Liver (tissue), 9 donors: ENCODE measurements around the gene CD209. TPM values are rescaled to one million over a fixed set of nuclear protein-coding genes. Genes with fewer than 3 reads are reported as not detected.

ENCODE experiments used
- DNase-seq: peaks from one replicate; pipeline ENCODE4 v3.0.0-alpha.2; 2017; ENCODE audit warnings: low spot score
- H3K27ac ChIP-seq, 2 donors: one replicate each; pipeline ENCODE4 v1.7.0; 2013; ENCODE audit warnings: inconsistent platforms in 2 of 2, low read length in 2 of 2, control low read depth in 1 of 2, low read depth in 1 of 2, mild to moderate bottlenecking in 1 of 2
- H3K27me3 ChIP-seq, 4 donors: one replicate each; pipeline versions ENCODE4 v1.6.1 to v1.7.0; 2013; ENCODE audit warnings: low read length in 3 of 4, inconsistent platforms in 1 of 4, mild to moderate bottlenecking in 1 of 4, moderate library complexity in 1 of 4; ENCODE audit not compliant: control insufficient read depth in 4 of 4, insufficient read depth in 4 of 4
- H3K36me3 ChIP-seq, 4 donors: one replicate each; pipeline versions ENCODE4 v1.6.1 to v1.7.0; 2013; ENCODE audit warnings: low read length in 3 of 4, mild to moderate bottlenecking in 3 of 4, low read depth in 1 of 4, moderate library complexity in 1 of 4; ENCODE audit not compliant: control insufficient read depth in 4 of 4, insufficient read depth in 3 of 4
- H3K4me1 ChIP-seq, 4 donors: one replicate each; pipeline versions ENCODE4 v1.6.1 to v1.7.0; 2013; ENCODE audit warnings: low read length in 3 of 4, mild to moderate bottlenecking in 3 of 4, moderate library complexity in 1 of 4; ENCODE audit not compliant: control insufficient read depth in 4 of 4, insufficient read depth in 4 of 4
- H3K4me3 ChIP-seq, 3 donors: one replicate each; pipeline versions ENCODE4 v1.6.1 to v1.7.0; 2013; ENCODE audit warnings: low read length in 3 of 3, control low read depth in 1 of 3, low read depth in 1 of 3, mild to moderate bottlenecking in 1 of 3
- H3K9ac ChIP-seq, 2 donors: one replicate each; pipeline ENCODE4 v1.7.0; 2013; ENCODE audit warnings: low read length in 2 of 2, mild to moderate bottlenecking in 2 of 2, moderate library complexity in 2 of 2, control low read depth in 1 of 2, low read depth in 1 of 2
- H3K9me3 ChIP-seq, 4 donors: one replicate each; pipeline versions ENCODE4 v1.6.1 to v1.7.0; 2013; ENCODE audit warnings: low read length in 3 of 4; ENCODE audit not compliant: control insufficient read depth in 4 of 4
- ATF3 ChIP-seq: IDR thresholded peaks from 2 replicates; pipeline ENCODE4 v1.6.1; 2016; ENCODE audit warnings: antibody characterized with exemption
- CTCF ChIP-seq: fragments of 150-350 bp; IDR thresholded peaks from 2 replicates; pipeline ENCODE4 v1.5.1; 2017; ENCODE audit warnings: improper control_type of control experiment, low read depth, low read length; ENCODE audit not compliant: missing input control
- FOXA1 ChIP-seq: IDR thresholded peaks from 2 replicates; pipeline ENCODE4 v1.6.1; 2016; ENCODE audit warnings: antibody characterized with exemption
- FOXA2 ChIP-seq: IDR thresholded peaks from 2 replicates; pipeline ENCODE4 v1.6.1; 2016; ENCODE audit warnings: antibody characterized with exemption
- GABPA ChIP-seq, 2 donors: IDR thresholded peaks in 1 of 2; conservative IDR thresholded peaks in 1 of 2; 2 replicates each; pipeline ENCODE4 v1.6.1; 2016; ENCODE audit warnings: antibody characterized with exemption in 2 of 2, mild to moderate bottlenecking in 1 of 2, moderate library complexity in 1 of 2
- HNF4A ChIP-seq, 2 donors: conservative IDR thresholded peaks; 2 replicates each; pipeline ENCODE4 v1.6.1; 2016; ENCODE audit warnings: antibody characterized with exemption in 2 of 2, mild to moderate bottlenecking in 2 of 2
- HNF4G ChIP-seq: IDR thresholded peaks from 2 replicates; pipeline ENCODE4 v1.6.1; 2016; ENCODE audit warnings: antibody characterized with exemption
- JUND ChIP-seq, 2 donors: IDR thresholded peaks; 2 replicates each; pipeline ENCODE4 v1.6.1; 2016; ENCODE audit warnings: antibody characterized with exemption in 2 of 2
- RAD21 ChIP-seq, 2 donors: IDR thresholded peaks; 2 replicates each; pipeline ENCODE4 v1.6.1; 2016; ENCODE audit warnings: antibody characterized with exemption in 2 of 2, mild to moderate bottlenecking in 2 of 2
- REST ChIP-seq: IDR thresholded peaks from 2 replicates; pipeline ENCODE4 v1.6.1; 2016; ENCODE audit warnings: antibody characterized with exemption, mild to moderate bottlenecking
- RXRA ChIP-seq, 2 donors: IDR thresholded peaks; 2 replicates each; pipeline ENCODE4 v1.6.1; 2017 to 2018; ENCODE audit warnings: antibody characterized with exemption in 2 of 2, mild to moderate bottlenecking in 1 of 2
- SP1 ChIP-seq: IDR thresholded peaks from 2 replicates; pipeline ENCODE4 v1.6.1; 2018; ENCODE audit warnings: antibody characterized with exemption, mild to moderate bottlenecking
- TAF1 ChIP-seq: conservative IDR thresholded peaks from 2 replicates; pipeline ENCODE4 v1.6.1; 2016; ENCODE audit warnings: antibody characterized with exemption, mild to moderate bottlenecking
- YY1 ChIP-seq: IDR thresholded peaks from 2 replicates; pipeline ENCODE4 v1.6.1; 2016; ENCODE audit warnings: antibody characterized with exemption, mild to moderate bottlenecking
- ZBTB33 ChIP-seq: IDR thresholded peaks from 2 replicates; pipeline ENCODE4 v1.6.1; 2016; ENCODE audit warnings: antibody characterized with exemption
- whole genome bisulfite sequencing: extraction: QIAGEN DNeasy Blood & Tissue Kit; methylation state at CpG from one replicate; pipeline ENCODE4 v1.1.7; 2013; 5-methylcytosine and 5-hydroxymethylcytosine counted together
- polyA plus RNA-seq, 2 donors: library from polyadenylated mRNA; stranded (reverse) in 1 of 2; unstranded in 1 of 2; fragments of 200-250 nt in 1 of 2; fragments of >200 nt in 1 of 2; fragmentation: Nextera tagmentation in 1 of 2; extraction: Ambion mirVana in 1 of 2; gene quantifications; one replicate each; pipeline versions ENCODE4 v1.2.1 to v1.2.3, GENCODE V29; 2013 to 2015
- total RNA-seq, 2 donors: library from RNA; depleted of rRNA; stranded (reverse); fragments of >200 nt; gene quantifications; one replicate each; pipeline ENCODE4 v1.2.3, GENCODE V29; 2014
- donor health status: healthy.
- donor health status: healthy.
- donor health status: healthy.
- donor health status: healthy.
- donor health status: healthy.

CD209 gene
- total and polyA plus RNA-seq, 4 donors, result 0.44 to 3.5 (median 1.8) TPM

DNA sequence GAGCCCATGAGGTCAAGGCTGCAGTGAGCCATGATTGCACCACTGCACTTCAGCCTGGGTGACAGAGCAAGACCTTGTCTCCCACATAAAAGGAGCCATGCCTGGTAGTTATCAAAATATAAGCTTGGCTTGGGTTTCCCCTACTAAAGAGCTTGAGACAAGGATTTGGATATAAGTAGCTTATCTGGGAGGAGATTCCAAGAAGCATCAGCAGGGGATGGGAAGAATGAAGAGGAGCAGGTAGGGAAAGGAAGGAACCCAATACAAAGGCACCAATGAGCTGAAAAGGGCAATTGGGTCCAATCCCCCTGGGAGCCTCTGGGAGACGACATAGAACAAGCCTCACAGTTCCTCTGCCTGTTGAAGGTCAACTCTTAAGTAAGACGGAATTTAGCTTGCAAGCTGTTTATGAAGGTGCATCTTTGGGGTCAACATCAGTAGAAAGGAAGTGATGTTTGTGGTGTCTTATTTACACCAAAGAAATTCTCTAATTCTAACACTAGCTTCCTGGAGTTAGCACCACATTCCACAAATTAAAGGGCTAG lies 8.1 kb downstream of the CD209 start:
- no peaks in the 10 kb centered on the region for H3K9me3 ChIP-seq
- H3K4me3 ChIP-seq, result no peak overlapping the region
- TF ChIP-seq REST (no peak), CTCF (no peak), HNF4G (no peak), ZBTB33 (no peak), TAF1 (no peak), FOXA1 (no peak), SP1 (no peak), FOXA2 (no peak), RXRA (IDR thresholded peaks at IDR 0.05) (no peak), JUND (IDR thresholded peaks at IDR 0.05) (no peak)
- no peaks in the 10 kb centered on the region for H3K4me1 ChIP-seq
- WGBS, result 43% methylated on average over 2 of the region's 2 CpGs
- no peak for DNase-seq
- H3K36me3 ChIP-seq, result no peaks in the 10 kb centered on the region
- H3K27me3 ChIP-seq, result no peaks in the 10 kb centered on the region
- H3K9ac ChIP-seq, result no peak overlapping the region
- H3K27ac ChIP-seq, result no peak overlapping the region

GRCh38 chr19:7738023-7738422 lies 9.3 kb downstream of the CD209 start:
- Histone ChIP-seq H3K4me3 (no peak overlapping the region), H3K36me3 (no peaks in the 10 kb centered on the region), H3K9ac (no peak overlapping the region), H3K9me3 (no peaks in the 10 kb centered on the region), H3K27me3 (no peaks in the 10 kb centered on the region), H3K27ac (no peak overlapping the region), H3K4me1 (no peaks in the 10 kb centered on the region)
- 78% methylated on average over 7 of the region's 7 CpGs for WGBS
- no peak for DNase-seq
- TF ChIP-seq ZBTB33 (no peak), HNF4A (conservative IDR thresholded peaks at IDR 0.05) (no peak), FOXA1 (no peak), JUND (IDR thresholded peaks at IDR 0.05) (no peak), RXRA (IDR thresholded peaks at IDR 0.05) (no peak), YY1 (no peak), CTCF (no peak), RAD21 (IDR thresholded peaks at IDR 0.05) (no peak), HNF4G (no peak), TAF1 (no peak), GABPA (IDR thresholded peaks at IDR 0.05 in 1 of 2, conservative IDR thresholded peaks at IDR 0.05 in 1 of 2) (no peak), SP1 (no peak), ATF3 (no peak), FOXA2 (no peak), REST (no peak)
